Measurements from ENCODE around the gene RAB2B. TPM values are rescaled to one million over a fixed set of nuclear protein-coding genes. Genes with fewer than 3 reads are reported as not detected.

RAB2B gene
- total RNA-seq, 2 experiments from 2014 or later, result 26.1 to 28.2 TPM

DNA sequence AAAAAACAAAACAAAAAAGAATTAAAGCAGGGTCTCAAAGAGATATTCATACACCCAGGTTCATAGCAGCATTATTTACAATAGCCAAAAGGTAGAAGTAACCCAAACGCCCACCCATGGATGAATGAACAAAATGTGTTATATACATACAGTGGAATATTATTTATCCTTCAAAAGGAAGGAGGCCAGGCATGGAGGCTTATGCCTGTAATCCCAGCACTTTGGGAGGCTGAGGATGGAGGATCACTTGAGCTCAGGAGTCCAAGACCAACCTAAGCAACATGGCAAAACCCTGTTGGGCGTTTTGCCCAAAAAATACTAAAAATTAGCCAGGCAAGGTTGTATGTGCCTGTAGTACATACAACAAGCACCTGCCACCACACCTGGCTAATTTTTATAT is 29.8 kb upstream of the RAB2B start:
- no peak for ATAC-seq
- H3K36me3 Mint-ChIP-seq, result peaks cover 46% of the 10 kb centered on the region
- CTCF ChIA-PET, result interaction anchor here (1.6 kb wide), 1 partner anchor 50 kb away, joined by 3 read pairs; no protein-coding TSS in a partner anchor
- no peaks in the 10 kb centered on the region for H3K9me3 Mint-ChIP-seq (ENCODE audit: low read depth)
- DNase-seq, result no peak
- no peak overlapping the region for H3K4me3 Mint-ChIP-seq
- H3K27me3 Mint-ChIP-seq, result no peaks in the 10 kb centered on the region
- H3K27ac Mint-ChIP-seq, result no peak overlapping the region
- H3K4me1 Mint-ChIP-seq, result peaks cover 58% of the 10 kb centered on the region

DNA sequence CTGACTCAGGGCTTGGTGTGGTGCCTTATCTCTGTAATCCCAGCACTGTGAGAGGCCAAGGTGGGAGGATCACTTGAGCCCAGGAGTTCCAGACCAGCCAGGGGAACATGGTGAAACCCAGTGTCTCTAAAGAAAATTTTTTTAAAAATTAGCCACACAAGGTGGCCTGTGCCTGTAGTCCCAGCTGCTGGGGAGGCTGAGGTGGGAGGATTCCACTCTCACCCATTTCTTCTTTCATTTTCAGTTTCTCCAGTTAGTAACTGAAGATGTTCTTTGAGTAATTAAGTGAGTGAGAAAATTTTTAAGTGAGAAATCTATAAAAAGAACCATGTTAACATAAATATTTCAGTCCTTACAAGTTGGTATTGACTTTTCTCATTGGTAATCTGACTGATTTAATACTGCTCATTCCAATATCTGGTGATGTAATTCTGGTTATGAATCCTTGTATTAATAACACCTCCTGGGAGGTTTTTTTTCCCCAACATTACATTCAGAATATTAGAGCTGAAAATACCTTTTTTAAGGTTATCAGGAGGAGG is 28.3 kb upstream of the RAB2B start:
- peak overlapping the region; percentile 54 for H3K4me3 Mint-ChIP-seq
- H3K27ac Mint-ChIP-seq, result peak overlapping the region; percentile 85
- DNase-seq (peak; percentile 62), ATAC-seq (peak; percentile 77)
- H3K4me1 Mint-ChIP-seq, result peaks cover 59% of the 10 kb centered on the region
- peaks cover 55% of the 10 kb centered on the region for H3K36me3 Mint-ChIP-seq
- CTCF ChIA-PET, result interaction anchor here (1.2 kb wide), 1 partner anchor 28 kb away, joined by 4 read pairs; the partner anchor contains the start of gene TOX4
- H3K27me3 Mint-ChIP-seq, result no peaks in the 10 kb centered on the region
- H3K9me3 Mint-ChIP-seq (ENCODE audit: low read depth), result no peaks in the 10 kb centered on the region

DNA sequence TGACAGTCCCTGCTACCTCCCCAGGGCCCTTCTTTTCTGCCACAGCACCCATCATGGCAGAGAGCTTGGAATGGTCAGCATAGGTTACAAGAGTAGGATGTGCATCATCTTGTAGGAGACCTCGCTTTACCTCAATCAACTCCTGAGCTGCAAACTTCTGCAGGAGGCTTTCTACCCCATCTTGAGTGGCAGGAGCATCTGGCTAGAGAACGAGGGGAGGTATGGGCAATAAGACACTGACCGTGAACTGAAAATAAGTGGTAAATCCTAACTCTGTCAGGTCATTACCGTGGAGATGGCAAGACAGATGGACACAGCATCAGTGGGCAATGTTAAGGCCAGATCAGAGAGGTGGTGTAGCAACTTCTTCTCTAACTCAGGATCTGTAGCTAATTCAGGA is 26.6 kb upstream of the RAB2B start:
- Mint-ChIP-seq H3K27me3 (no peaks in the 10 kb centered on the region), H3K9me3 (ENCODE audit: low read depth) (no peaks in the 10 kb centered on the region), H3K36me3 (peaks cover 66% of the 10 kb centered on the region), H3K27ac (peak overlapping the region; percentile 56), H3K4me1 (peaks cover 55% of the 10 kb centered on the region), H3K4me3 (no peak overlapping the region)
- CTCF ChIA-PET, result interaction anchor here (1.0 to 5.6 kb wide), 2 partner anchors 25 to 56 kb away, joined by 3 to 29 read pairs; partner anchors contain the start of genes RAB2B and TOX4
- DNase-seq (no peak), ATAC-seq (no peak)

DNA sequence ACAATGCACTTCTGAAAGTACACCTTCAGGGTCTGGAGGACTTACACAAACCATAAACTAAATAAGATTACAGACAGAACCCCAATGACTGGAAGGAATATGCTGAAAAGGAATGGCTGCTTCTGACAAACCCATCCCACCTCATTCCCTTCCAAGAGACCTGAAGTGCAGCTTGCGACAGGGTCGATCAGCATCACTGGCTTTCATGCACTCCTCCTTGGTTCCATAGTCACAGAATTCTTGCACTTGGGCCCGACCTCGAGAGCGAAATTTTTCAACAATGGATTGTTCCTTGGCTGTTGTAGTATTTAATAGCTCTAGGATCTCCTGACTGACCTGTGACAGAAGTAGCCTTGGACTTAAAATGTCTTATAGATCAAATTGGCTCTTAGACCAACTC is 24.8 kb upstream of the RAB2B start:
- no peak for DNase-seq
- Mint-ChIP-seq H3K4me1 (peaks cover 46% of the 10 kb centered on the region), H3K9me3 (ENCODE audit: low read depth) (no peaks in the 10 kb centered on the region), H3K4me3 (no peak overlapping the region), H3K27me3 (no peaks in the 10 kb centered on the region), H3K27ac (peak overlapping the region; percentile 63), H3K36me3 (peaks cover 66% of the 10 kb centered on the region)
- CTCF ChIA-PET, result interaction anchor here (1.6 to 5.6 kb wide), 3 partner anchors 10 to 23 kb away, joined by 4 to 29 read pairs (median 4); partner anchors contain the start of genes METTL3, RAB2B and TOX4
- ATAC-seq, result no peak

DNA sequence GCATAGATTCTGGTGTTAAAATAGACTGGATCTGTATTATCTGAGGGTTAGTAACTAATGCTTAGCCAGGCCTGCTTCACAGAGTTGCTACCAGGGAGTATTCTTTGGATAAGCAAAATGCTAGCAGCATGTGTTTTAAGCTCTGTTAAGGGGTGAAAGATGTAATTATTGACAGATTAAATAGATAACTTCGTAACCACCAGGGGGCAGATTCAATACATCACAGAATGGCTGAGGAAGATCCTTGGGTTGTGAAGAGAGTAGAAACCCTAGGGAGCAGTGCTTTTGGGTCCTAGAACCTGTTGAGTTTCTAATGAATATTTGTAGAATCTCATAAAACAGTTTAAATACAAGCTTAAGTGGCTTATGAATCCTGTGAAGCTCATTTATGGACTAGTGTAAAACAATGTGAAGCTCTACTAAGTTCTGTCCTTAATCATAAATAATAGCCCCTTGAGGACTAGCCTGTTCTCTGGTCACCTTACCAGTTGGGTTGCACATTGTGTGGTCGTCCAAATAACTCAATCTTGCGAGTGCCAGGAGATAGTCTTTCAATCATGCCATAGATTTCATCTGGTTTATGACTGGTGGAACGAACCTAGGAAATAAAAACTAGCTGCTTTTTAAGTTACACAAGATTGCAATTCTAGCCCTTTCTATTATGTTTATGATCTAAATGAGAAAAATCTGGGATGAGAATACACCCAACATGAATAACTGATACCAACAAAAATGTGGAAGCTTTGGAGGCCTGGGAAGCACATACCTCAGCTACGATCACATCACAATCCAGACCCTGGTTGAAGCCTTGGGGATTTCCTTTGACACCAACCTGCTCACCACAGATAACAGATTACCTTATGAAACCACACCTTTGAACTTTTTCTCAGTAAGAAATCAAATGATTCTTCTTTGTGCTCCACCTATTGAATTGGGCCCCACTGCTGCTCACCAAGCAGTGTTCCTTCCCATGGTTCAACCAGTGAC is 22.1 kb upstream of the RAB2B start:
- Mint-ChIP-seq H3K36me3 (peaks cover 76% of the 10 kb centered on the region), H3K9me3 (ENCODE audit: low read depth) (no peaks in the 10 kb centered on the region), H3K4me3 (no peak overlapping the region), H3K27ac (peak overlapping the region; percentile 62), H3K27me3 (no peaks in the 10 kb centered on the region), H3K4me1 (peaks cover 30% of the 10 kb centered on the region)
- DNase-seq, result no peak
- peak; percentile 75 for ATAC-seq
- CTCF ChIA-PET, result interaction anchor here (0.6 to 5.6 kb wide), 19 partner anchors 8 to 1071 kb away, joined by 3 to 49 read pairs (median 5); partner anchors contain the start of genes CHD8, METTL3, RAB2B and SALL2

DNA sequence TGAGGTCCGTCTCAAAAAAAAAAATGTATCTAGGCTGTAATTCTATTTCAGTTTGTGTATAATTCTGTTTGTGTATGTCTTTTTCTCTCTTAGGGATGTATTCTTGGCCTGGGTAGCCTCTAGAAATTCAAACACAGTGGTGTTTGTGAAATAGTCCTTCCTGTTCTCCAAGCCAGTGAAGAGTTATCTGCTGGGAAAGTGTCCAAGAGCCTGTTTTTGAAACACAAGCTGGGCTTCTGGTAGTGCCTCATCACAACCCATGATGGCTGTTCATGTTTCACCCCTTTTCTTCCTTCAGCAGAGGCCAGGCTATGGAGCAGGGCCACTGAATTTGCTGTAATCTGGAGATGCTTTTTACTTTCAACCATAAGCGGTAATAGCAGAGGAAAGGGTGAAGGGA is 19.7 kb upstream of the RAB2B start:
- no peaks in the 10 kb centered on the region for H3K27me3 Mint-ChIP-seq
- no peaks in the 10 kb centered on the region for H3K9me3 Mint-ChIP-seq (ENCODE audit: low read depth)
- peaks cover 19% of the 10 kb centered on the region for H3K4me1 Mint-ChIP-seq
- CTCF ChIA-PET, result interaction anchor here (1.3 to 2.6 kb wide), 4 partner anchors 19 to 422 kb away, joined by 3 to 12 read pairs (median 4); partner anchors contain the start of genes RAB2B and TOX4
- no peak overlapping the region for H3K4me3 Mint-ChIP-seq
- no peak overlapping the region for H3K27ac Mint-ChIP-seq
- H3K36me3 Mint-ChIP-seq, result peaks cover 70% of the 10 kb centered on the region
- DNase-seq, result no peak
- ATAC-seq, result no peak

DNA sequence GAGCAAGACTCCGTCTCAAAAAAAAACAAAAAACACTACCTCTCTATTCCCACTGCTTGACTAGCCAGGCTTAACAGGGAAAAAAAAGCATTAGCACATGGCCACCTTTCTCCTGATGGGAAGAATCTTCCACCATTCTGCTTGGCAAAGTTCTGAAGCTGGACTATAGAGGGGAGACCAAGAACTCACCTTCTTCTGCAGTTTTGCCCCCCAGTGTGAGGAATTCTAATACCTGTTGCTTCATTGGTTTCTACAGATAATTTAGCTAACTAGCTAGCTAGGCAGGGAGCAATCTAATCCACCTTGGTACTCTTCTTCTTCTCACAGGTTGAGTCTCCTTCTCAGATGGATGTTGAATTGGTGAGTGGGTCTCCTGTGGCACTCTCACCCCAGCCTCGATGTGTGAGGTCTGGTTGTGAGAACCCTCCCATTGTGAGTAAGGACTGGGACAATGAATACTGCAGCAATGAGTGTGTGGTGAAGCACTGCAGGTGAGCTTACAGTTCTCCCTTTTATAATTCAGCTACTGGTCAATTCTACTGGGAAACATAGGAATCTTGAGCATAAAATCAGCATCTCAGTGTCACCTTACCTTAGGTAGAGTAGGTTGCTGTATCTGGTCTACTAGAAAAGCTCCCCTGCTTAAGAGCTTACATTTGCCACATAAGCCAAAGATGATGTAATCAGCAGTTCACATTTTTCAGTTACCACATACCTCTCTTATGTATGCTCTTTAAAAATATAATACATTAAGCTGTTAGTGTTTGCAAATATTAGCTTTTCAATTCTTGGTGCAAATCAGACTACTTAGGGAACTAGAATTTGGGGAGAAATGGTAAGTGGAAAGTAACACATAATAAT is 18.4 kb upstream of the RAB2B start:
- H3K4me3 Mint-ChIP-seq, result no peak overlapping the region
- ATAC-seq (no peak), DNase-seq (no peak)
- H3K9me3 Mint-ChIP-seq (ENCODE audit: low read depth), result no peaks in the 10 kb centered on the region
- peak overlapping the region; percentile 4 for H3K27ac Mint-ChIP-seq
- H3K36me3 Mint-ChIP-seq, result peaks cover 60% of the 10 kb centered on the region
- CTCF ChIA-PET, result interaction anchor here (0.6 to 2.6 kb wide), 4 partner anchors 16 to 420 kb away, joined by 3 to 12 read pairs (median 3); partner anchors contain the start of genes METTL3, RAB2B and TOX4
- peaks cover 12% of the 10 kb centered on the region for H3K4me1 Mint-ChIP-seq
- no peaks in the 10 kb centered on the region for H3K27me3 Mint-ChIP-seq

DNA sequence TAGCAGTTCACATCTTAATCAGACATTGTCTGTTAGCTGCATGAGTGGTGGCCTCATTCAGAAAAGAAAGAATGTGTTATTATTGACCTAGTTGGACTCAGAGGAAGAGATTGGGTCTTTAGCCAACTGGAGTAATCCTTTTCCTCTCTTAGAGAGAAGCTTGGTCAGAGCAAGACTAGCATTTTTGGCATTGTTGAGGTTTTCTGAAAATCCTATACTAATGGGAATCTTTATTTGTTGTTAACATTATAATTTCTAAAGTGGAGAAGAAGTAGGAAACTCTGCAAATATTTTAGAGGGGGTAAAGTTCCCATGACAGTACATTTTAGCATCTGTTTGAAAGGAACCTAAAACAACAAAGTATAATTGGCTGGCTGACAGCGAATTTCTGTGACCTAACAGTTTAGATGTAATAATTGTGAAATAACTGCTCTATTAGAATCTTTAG is 9.9 kb upstream of the RAB2B start:
- no peaks in the 10 kb centered on the region for H3K9me3 Mint-ChIP-seq (ENCODE audit: low read depth)
- H3K36me3 Mint-ChIP-seq, result peaks cover 13% of the 10 kb centered on the region
- DNase-seq (no peak), ATAC-seq (no peak)
- no peaks in the 10 kb centered on the region for H3K4me1 Mint-ChIP-seq
- H3K27me3 Mint-ChIP-seq, result no peaks in the 10 kb centered on the region
- H3K4me3 Mint-ChIP-seq, result no peak overlapping the region
- peak overlapping the region; percentile 27 for H3K27ac Mint-ChIP-seq
- CTCF ChIA-PET, result interaction anchor here (0.6 kb wide), 1 partner anchor 86 kb away, joined by 3 read pairs; no protein-coding TSS in a partner anchor

DNA sequence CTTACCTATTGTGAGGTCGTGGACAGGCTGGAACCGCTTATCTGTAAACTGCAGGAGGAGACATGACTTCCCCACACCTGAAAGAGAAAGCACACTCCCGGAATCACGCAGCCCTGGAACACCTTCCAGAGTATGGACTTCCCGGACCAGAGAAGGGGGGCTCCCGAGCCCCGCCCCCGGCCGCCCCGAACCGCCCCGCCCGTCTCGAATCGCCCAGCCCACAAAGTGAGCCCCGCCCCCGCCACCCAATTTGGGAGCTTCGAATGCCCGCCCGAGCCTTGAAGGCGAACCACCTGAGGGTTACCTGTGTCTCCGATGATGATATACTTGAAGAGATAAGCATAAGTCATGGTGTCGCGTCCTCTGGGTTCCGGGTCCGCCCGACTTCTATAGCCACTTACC is 235 bp downstream of the RAB2B start:
- Mint-ChIP-seq H3K27me3 (no peaks in the 10 kb centered on the region), H3K27ac (peak overlapping the region; percentile 100), H3K4me1 (peaks cover 38% of the 10 kb centered on the region), H3K4me3 (peak overlapping the region; percentile 99), H3K9me3 (ENCODE audit: low read depth) (no peaks in the 10 kb centered on the region), H3K36me3 (peaks cover 18% of the 10 kb centered on the region)
- ATAC-seq, result peak; percentile 62
- CTCF ChIA-PET, result interaction anchor here (0.6 to 4.0 kb wide), 13 partner anchors 11 to 92 kb away, joined by 3 to 38 read pairs (median 5); partner anchors contain the start of genes CHD8, METTL3, SALL2 and SUPT16H
- DNase-seq, result no peak

DNA sequence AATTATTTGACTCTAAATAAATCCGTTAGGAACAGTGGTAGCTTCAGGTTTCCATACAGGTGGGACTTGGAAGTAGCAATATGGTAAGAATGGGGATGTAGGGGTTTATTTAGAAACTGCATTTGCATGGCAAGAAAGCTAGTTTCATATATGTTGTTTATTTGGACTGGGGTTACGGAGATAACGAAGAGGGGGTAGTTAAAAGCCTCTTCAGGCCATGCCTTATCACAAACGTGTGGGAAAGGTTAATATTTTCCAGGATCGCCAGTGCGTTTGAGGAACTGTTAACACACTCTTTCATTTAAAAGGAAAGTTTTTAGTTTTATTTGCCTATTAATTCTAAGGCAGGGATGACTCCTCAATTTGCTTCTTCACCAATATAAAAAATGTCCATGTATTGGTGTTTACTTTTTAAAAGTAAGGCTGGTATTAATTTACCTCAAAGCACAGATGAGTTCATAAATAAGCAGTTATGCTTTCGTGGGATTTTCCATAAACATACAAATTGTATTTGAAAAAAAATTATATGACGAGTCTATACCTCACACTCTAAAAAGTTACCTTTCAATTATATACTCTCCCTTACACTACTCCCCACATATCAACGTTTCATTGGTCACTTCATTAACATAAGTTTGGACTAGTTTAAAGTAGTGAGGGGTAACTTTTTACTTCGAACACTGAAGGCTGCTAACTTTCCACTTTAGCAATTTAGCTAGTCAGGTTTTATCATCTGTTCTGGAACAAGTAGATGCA is 814 bp downstream of the RAB2B start:
- ATAC-seq (no peak), DNase-seq (no peak)
- peaks cover 18% of the 10 kb centered on the region for H3K36me3 Mint-ChIP-seq
- peak overlapping the region; percentile 99 for H3K4me3 Mint-ChIP-seq
- H3K27ac Mint-ChIP-seq, result peak overlapping the region; percentile 100
- H3K9me3 Mint-ChIP-seq (ENCODE audit: low read depth), result no peaks in the 10 kb centered on the region
- no peaks in the 10 kb centered on the region for H3K27me3 Mint-ChIP-seq
- CTCF ChIA-PET, result interaction anchor here (0.6 to 4.0 kb wide), 12 partner anchors 10 to 92 kb away, joined by 3 to 38 read pairs (median 4); partner anchors contain the start of genes CHD8, METTL3, SALL2 and SUPT16H
- H3K4me1 Mint-ChIP-seq, result peaks cover 36% of the 10 kb centered on the region

DNA sequence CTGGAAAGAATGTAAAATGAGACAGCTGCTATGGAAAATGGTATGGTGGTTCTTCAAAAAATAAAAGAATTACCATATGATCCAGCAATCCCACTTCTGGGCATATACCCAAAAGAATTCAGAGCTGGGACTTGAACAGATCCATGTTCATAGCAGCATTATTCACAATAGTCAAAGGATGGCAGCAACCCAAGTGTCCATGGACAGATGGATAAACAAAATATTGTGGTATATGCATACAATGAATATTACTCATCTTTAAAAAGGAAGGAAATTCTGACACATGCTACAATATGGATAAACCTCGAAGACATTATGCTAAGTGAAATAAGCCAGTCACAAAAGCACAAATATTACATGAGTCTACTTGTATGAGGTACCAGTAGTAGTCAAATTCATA is 9.1 kb downstream of the RAB2B start:
- DNase-seq, result no peak
- no peak for ATAC-seq
- Mint-ChIP-seq H3K36me3 (peaks cover 27% of the 10 kb centered on the region), H3K9me3 (ENCODE audit: low read depth) (no peaks in the 10 kb centered on the region), H3K4me3 (no peak overlapping the region), H3K27me3 (no peaks in the 10 kb centered on the region), H3K4me1 (no peaks in the 10 kb centered on the region), H3K27ac (no peak overlapping the region)
- CTCF ChIA-PET, result interaction anchor here (2.3 kb wide), 1 partner anchor 12 kb away, joined by 9 read pairs; the partner anchor contains the start of gene CHD8
